Left ventricle myocardium inferior (tissue), 1 donor: ENCODE data around the gene SGTB. TPM values are rescaled to one million over a fixed set of nuclear protein-coding genes. Genes with fewer than 3 reads are reported as not detected.
A peak's percentile ranks its signal among the peaks of the same experiment; 100 is the strongest.

Experiments
- DNase-seq: peaks from one replicate; pipeline ENCODE4 v3.0.0-alpha.2; 2020
- H3K27ac ChIP-seq: fragments of 200-600 bp; replicated peaks from 2 replicates; pipeline ENCODE4 v1.8.0; 2021
- H3K27me3 ChIP-seq: fragments of 200-600 bp; 2 replicates; pipeline ENCODE4 v1.8.0; 2021; ENCODE audit warnings: low read depth
- H3K36me3 ChIP-seq: fragments of 200-600 bp; 2 replicates; pipeline ENCODE4 v1.8.0; 2021
- H3K4me1 ChIP-seq: fragments of 200-600 bp; 2 replicates; pipeline ENCODE4 v1.8.0; 2021
- H3K4me3 ChIP-seq: fragments of 200-600 bp; 2 replicates; pipeline ENCODE4 v1.8.0; 2021; ENCODE audit warnings: mild to moderate bottlenecking, moderate library complexity
- H3K9me3 ChIP-seq: fragments of 200-600 bp; replicated peaks from 2 replicates; pipeline ENCODE4 v1.8.0; 2021
- CTCF ChIP-seq: fragments of 200-600 bp; IDR thresholded peaks from 2 replicates; pipeline ENCODE4 v1.8.0; 2021; ENCODE audit warnings: antibody characterized with exemption, mild to moderate bottlenecking, borderline replicate concordance
- intact Hi-C: fragments of 100-400 bp; cut with micrococcal nuclease; formaldehyde crosslinking; loops from one replicate; pipeline ENCODE4 v1.11.0; 2022
- total RNA-seq: library from RNA; stranded (reverse); fragmentation: NEBNext Ultra II Directional; extraction: Animal tissue kit (Norgen Biotek cat#: 25700); gene quantifications from one replicate; pipeline ENCODE4 v1.2.1, GENCODE V29; 2021
- donor health status: DM: no; HTN: yes; CAD: no; lungs with severe emphysema.

Gene SGTB
- total RNA-seq, 1 donor from 2014 or later = 7.1 TPM

DNA sequence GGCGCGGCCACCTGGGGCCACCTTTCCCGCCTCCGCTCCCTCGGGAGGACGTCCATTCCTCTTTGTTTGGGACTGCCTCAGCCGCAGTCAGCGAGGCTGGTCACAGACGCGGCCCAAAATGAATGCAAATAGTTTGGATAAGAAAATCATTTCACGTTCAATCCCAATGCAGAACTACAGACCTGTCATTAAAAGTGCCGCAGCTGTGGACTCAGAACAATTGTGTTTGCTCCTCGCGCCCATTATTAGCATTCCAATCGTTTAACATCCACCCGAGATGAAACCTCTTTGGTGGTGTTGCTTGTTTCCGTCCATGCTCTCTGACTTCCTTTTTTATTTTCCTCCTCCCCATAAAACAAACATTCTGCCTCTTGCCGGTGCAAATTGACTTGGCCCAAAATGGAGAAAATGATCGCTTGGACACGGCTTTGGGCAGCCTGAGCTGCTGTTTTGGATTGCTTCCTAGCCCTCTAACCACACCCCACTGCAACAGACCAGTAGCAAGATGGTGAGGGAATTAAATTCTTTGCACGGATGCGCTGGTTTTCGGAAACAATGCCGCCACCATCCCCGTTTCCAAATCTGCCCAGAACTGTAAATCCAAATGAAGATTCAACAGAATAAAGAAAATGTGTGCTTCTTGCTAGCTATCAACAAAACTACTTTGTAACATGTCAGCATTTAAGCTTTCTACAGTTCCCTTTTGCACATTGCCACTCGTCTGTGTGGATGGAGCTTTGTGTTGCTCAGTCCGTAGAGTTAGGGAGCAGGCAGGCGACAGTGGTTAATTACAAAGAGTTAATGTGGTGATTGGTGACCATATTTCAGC lies 880 bp upstream of the SGTB start:
- no peak for TF ChIP-seq CTCF
- H3K36me3 ChIP-seq = peaks cover 1% of the 10 kb centered on the region
- peak overlapping the region; percentile 67 for H3K27ac ChIP-seq
- peaks cover 44% of the 10 kb centered on the region for H3K4me1 ChIP-seq
- H3K4me3 ChIP-seq = peak overlapping the region; percentile 75
- no peaks in the 10 kb centered on the region for H3K27me3 ChIP-seq
- no peak for DNase-seq
- intact Hi-C loops = no loop called here
- H3K9me3 ChIP-seq = no peaks in the 10 kb centered on the region

- Histone ChIP-seq H3K36me3 (peaks cover 7% of the 10 kb centered on the region), H3K4me3 (peak overlapping the region; percentile 75), H3K4me1 (peaks cover 46% of the 10 kb centered on the region), H3K27me3 (no peaks in the 10 kb centered on the region), H3K27ac (peak overlapping the region; percentile 67), H3K9me3 (no peaks in the 10 kb centered on the region)
- TF ChIP-seq CTCF = no peak
- peak; percentile 69 for DNase-seq
- intact Hi-C loops = no loop called here
Observed at GRCh38 chr5:65721050-65721719, 724 bp downstream of the SGTB start.

GRCh38 chr5:65718576-65719310 lies 3.2 kb downstream of the SGTB start:
- H3K27ac ChIP-seq = no peak overlapping the region
- H3K9me3 ChIP-seq = no peaks in the 10 kb centered on the region
- no peaks in the 10 kb centered on the region for H3K27me3 ChIP-seq
- H3K4me3 ChIP-seq = no peak overlapping the region
- DNase-seq = no peak
- H3K4me1 ChIP-seq = peaks cover 40% of the 10 kb centered on the region
- H3K36me3 ChIP-seq = peaks cover 22% of the 10 kb centered on the region
- intact Hi-C loops = no loop called here
- TF ChIP-seq CTCF = no peak

DNA sequence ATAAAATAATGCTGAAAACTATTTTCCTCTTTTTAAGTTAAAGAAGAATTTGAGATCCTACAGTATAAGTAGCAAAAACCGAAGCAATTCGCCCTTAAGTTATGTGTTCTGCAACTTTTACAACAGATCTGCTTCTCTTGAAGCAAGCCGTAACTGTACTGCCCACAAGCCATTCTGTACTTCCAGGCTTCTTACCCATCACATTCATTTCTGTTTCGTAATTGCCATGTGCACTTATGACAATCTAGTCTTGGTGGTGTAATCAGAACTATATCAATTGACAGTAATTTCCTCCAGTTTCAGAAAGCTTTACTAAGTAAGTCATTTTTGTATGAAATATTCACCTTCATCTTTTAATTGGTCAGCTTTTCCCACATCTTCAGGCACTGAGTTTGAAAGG lies 13.8 kb downstream of the SGTB start:
- Histone ChIP-seq H3K27me3 (no peaks in the 10 kb centered on the region), H3K4me1 (no peaks in the 10 kb centered on the region), H3K27ac (no peak overlapping the region), H3K4me3 (no peak overlapping the region), H3K36me3 (peaks cover 33% of the 10 kb centered on the region), H3K9me3 (no peaks in the 10 kb centered on the region)
- DNase-seq = no peak
- intact Hi-C loops = no loop called here
- TF ChIP-seq CTCF = no peak

DNA sequence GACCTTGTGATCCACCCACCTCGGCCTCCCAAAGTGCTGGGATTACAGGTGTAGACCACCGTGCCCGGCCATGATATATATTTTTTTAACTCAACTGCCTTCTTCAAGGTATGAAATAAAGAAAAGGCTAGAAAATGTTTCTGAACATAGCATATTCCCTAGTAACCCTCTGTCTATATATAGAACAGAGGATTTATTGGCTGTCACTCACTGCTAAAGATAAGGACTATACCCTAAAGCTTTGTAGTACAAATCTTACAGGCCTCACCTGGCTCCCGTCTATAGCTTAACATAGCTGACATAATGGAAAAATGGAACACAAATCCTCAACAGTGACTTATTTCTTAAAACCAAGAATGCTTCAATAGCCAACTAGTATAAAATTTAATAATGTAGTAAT lies 14.2 kb downstream of the SGTB start:
- Histone ChIP-seq H3K9me3 (no peaks in the 10 kb centered on the region), H3K4me1 (no peaks in the 10 kb centered on the region), H3K27ac (no peak overlapping the region), H3K36me3 (peaks cover 36% of the 10 kb centered on the region), H3K27me3 (no peaks in the 10 kb centered on the region), H3K4me3 (no peak overlapping the region)
- intact Hi-C loops = no loop called here
- TF ChIP-seq CTCF = no peak
- no peak for DNase-seq
